HL-60 (cell line): ENCODE data around the gene SPATA12.

Experiments
- DNase-seq, 2 experiments: peaks; one replicate each; pipeline ENCODE4 v3.0.0-alpha.2; 2010 to 2020; ENCODE audit warnings: low read depth in 1 of 2, low spot score in 1 of 2
- H3K27ac ChIP-seq: fragments of 250-450 bp; sonication (Bioruptor Pico); replicated peaks from 2 replicates; pipeline ENCODE4 v1.5.1; 2020; ENCODE audit warnings: mild to moderate bottlenecking, moderate library complexity
- H3K27me3 ChIP-seq: fragments of 250-450 bp; sonication (Bioruptor Pico); 2 replicates; pipeline ENCODE4 v1.5.1; 2021; ENCODE audit warnings: mild to moderate bottlenecking, moderate library complexity; ENCODE audit not compliant: insufficient read depth, poor library complexity, severe bottlenecking
- H3K4me3 ChIP-seq: replicated peaks from 2 replicates; pipeline ENCODE4 v1.5.1; 2011; ENCODE audit warnings: mild to moderate bottlenecking, control low read depth, low read length; ENCODE audit not compliant: insufficient read depth
- GABPA ChIP-seq: IDR thresholded peaks from 2 replicates; pipeline ENCODE4 v1.6.1; 2012; ENCODE audit warnings: low read depth
- POLR2AphosphoS5 ChIP-seq: IDR thresholded peaks from 2 replicates; pipeline ENCODE4 v1.6.1; 2012; ENCODE audit warnings: low read depth
- SPI1 ChIP-seq: IDR thresholded peaks from 2 replicates; pipeline ENCODE4 v1.6.1; 2012; ENCODE audit warnings: low read depth, mild to moderate bottlenecking, borderline replicate concordance
- TF ChIP-seq, protein P1 (sequence below): IDR thresholded peaks from one replicate; pipeline ENCODE4 v1.5.1; 2011; ENCODE audit warnings: low read length, control low read depth, inconsistent platforms; ENCODE audit not compliant: insufficient read depth
- TF ChIP-seq, protein P2 (sequence below): IDR thresholded peaks from 2 replicates; pipeline ENCODE4 v1.6.1; 2012; ENCODE audit warnings: low read depth; ENCODE audit not compliant: insufficient replicate concordance

SPATA12 gene

DNA sequence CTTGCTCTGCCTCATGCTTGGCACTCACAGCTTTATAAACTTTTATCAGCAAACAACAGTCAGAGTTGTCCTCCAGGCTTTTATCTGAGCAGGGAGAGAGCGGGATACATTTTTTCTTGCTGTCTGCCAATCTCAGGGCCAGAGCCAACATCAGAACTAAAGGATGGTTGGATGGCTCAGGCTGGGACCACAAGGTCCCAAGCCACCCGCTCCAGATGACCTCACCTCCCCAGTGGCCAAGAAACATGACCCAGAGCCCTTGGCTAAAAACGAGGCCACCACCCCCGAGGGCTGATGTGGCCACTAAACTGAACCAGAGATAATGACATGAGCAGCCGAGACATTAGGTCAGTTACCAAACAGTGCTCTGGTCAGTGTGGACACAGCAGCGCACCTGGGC is 18.8 kb upstream of the SPATA12 start:
- Histone ChIP-seq H3K4me3 (no peak overlapping the region), H3K27ac (no peak overlapping the region), H3K27me3 (no peaks in the 10 kb centered on the region)
- no peak for DNase-seq
- no peak for TF ChIP-seq POLR2AphosphoS5
- TF ChIP-seq, protein P1, sequence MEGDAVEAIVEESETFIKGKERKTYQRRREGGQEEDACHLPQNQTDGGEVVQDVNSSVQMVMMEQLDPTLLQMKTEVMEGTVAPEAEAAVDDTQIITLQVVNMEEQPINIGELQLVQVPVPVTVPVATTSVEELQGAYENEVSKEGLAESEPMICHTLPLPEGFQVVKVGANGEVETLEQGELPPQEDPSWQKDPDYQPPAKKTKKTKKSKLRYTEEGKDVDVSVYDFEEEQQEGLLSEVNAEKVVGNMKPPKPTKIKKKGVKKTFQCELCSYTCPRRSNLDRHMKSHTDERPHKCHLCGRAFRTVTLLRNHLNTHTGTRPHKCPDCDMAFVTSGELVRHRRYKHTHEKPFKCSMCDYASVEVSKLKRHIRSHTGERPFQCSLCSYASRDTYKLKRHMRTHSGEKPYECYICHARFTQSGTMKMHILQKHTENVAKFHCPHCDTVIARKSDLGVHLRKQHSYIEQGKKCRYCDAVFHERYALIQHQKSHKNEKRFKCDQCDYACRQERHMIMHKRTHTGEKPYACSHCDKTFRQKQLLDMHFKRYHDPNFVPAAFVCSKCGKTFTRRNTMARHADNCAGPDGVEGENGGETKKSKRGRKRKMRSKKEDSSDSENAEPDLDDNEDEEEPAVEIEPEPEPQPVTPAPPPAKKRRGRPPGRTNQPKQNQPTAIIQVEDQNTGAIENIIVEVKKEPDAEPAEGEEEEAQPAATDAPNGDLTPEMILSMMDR = no peak
- TF ChIP-seq SPI1 = no peak
- no peak for TF ChIP-seq GABPA
- TF ChIP-seq, protein P2, sequence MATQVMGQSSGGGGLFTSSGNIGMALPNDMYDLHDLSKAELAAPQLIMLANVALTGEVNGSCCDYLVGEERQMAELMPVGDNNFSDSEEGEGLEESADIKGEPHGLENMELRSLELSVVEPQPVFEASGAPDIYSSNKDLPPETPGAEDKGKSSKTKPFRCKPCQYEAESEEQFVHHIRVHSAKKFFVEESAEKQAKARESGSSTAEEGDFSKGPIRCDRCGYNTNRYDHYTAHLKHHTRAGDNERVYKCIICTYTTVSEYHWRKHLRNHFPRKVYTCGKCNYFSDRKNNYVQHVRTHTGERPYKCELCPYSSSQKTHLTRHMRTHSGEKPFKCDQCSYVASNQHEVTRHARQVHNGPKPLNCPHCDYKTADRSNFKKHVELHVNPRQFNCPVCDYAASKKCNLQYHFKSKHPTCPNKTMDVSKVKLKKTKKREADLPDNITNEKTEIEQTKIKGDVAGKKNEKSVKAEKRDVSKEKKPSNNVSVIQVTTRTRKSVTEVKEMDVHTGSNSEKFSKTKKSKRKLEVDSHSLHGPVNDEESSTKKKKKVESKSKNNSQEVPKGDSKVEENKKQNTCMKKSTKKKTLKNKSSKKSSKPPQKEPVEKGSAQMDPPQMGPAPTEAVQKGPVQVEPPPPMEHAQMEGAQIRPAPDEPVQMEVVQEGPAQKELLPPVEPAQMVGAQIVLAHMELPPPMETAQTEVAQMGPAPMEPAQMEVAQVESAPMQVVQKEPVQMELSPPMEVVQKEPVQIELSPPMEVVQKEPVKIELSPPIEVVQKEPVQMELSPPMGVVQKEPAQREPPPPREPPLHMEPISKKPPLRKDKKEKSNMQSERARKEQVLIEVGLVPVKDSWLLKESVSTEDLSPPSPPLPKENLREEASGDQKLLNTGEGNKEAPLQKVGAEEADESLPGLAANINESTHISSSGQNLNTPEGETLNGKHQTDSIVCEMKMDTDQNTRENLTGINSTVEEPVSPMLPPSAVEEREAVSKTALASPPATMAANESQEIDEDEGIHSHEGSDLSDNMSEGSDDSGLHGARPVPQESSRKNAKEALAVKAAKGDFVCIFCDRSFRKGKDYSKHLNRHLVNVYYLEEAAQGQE = no peak

DNA sequence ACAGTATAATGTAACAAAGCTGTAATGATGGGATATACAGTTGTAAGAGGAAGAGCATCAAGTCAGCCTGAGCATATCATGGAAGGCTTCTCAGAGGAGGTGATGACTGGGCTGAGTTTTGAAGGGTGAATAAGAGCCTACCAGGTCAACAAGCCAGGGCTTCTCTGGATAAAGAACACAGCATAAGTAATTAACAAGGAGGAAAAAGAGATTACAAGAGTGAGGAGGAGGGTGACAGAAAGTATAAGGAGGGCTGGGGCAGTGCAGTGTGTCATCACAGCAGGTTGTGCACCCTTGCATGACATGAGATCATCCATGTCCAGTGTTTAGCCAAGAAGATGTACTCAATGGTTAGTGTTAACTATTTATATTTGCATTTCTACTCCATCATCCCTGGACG is 16.9 kb upstream of the SPATA12 start:
- Histone ChIP-seq H3K4me3 (no peak overlapping the region), H3K27ac (no peak overlapping the region), H3K27me3 (no peaks in the 10 kb centered on the region)
- TF ChIP-seq, protein P2 = no peak
- no peak for TF ChIP-seq GABPA
- TF ChIP-seq, protein P1 = no peak
- TF ChIP-seq SPI1 = no peak
- no peak for TF ChIP-seq POLR2AphosphoS5
- no peak for DNase-seq

DNA sequence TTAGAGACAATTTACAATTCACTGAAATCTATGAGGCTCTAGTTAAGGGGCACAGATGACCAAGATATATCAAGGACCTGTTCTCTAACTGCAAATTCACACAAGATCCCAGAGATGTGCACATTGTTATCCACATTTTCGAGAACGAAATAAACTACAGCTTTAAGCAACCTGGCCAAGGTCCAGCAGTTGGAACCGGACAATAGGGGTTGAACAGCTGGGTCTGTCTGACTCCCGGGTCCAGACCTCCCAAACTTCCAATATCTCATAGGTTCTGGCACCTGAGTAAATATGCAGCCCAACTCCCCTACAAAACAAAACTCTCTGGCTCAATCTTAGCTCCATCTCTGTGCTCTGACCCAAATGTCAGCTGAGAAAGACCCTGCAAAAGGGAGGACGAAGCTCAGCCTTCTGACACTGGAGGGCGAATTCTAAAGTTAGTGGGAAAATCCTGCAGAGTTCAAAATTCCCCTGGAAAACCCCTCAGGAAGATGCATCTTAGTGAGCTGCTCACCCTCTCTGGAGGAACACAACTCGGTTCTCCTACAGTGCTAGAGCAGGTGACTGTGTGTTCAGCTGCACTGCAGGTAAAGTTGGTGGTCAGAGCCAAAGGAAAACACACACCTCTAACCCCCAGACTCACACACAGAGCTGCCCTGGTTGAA is 14.2 kb upstream of the SPATA12 start:
- TF ChIP-seq, protein P1 = no peak
- no peak for TF ChIP-seq POLR2AphosphoS5
- TF ChIP-seq SPI1 = no peak
- Histone ChIP-seq H3K27ac (no peak overlapping the region), H3K4me3 (no peak overlapping the region)

More for the DNA sequence above, 14.2 kb upstream of the SPATA12 start:
- DNase-seq = no peak
- no peaks in the 10 kb centered on the region for H3K27me3 ChIP-seq
